ENCODE results near the gene PCLO. TPM values are rescaled to one million over a fixed set of nuclear protein-coding genes. Genes with fewer than 3 reads are reported as not detected.

Gene PCLO
- total RNA-seq, 1 donor from 2014 or later, result 6.7 TPM

- Mint-ChIP-seq H3K27me3 (no peaks in the 10 kb centered on the region), H3K4me1 (ENCODE audit: unreplicated experiment) (no peaks in the 10 kb centered on the region), H3K27ac (no peak overlapping the region), H3K36me3 (peaks cover 12% of the 10 kb centered on the region), H3K9me3 (no peaks in the 10 kb centered on the region), H3K4me3 (no peak overlapping the region)
- TF ChIP-seq CTCF (conservative IDR thresholded peaks at IDR 0.05), result no peak
- no peak for DNase-seq (ENCODE audit: extremely low spot score, unreplicated experiment)
Observed at GRCh38 chr7:83153419-83153818, 9.3 kb downstream of the PCLO start.

- H3K36me3 Mint-ChIP-seq, result peaks cover 12% of the 10 kb centered on the region
- H3K4me3 Mint-ChIP-seq, result no peak overlapping the region
- no peak overlapping the region for H3K27ac Mint-ChIP-seq
- DNase-seq (ENCODE audit: extremely low spot score, unreplicated experiment), result no peak
- no peaks in the 10 kb centered on the region for H3K4me1 Mint-ChIP-seq (ENCODE audit: unreplicated experiment)
- H3K27me3 Mint-ChIP-seq, result no peaks in the 10 kb centered on the region
- no peak for TF ChIP-seq CTCF (conservative IDR thresholded peaks at IDR 0.05)
- no peaks in the 10 kb centered on the region for H3K9me3 Mint-ChIP-seq
Observed at GRCh38 chr7:83150310-83150709, 12.4 kb downstream of the PCLO start.

- Mint-ChIP-seq H3K9me3 (no peaks in the 10 kb centered on the region), H3K36me3 (peaks cover 8% of the 10 kb centered on the region), H3K4me1 (ENCODE audit: unreplicated experiment) (no peaks in the 10 kb centered on the region), H3K4me3 (no peak overlapping the region), H3K27ac (no peak overlapping the region), H3K27me3 (no peaks in the 10 kb centered on the region)
- no peak for TF ChIP-seq CTCF (conservative IDR thresholded peaks at IDR 0.05)
- no peak for DNase-seq (ENCODE audit: extremely low spot score, unreplicated experiment)
Observed at GRCh38 chr7:83149466-83149865, 13.2 kb downstream of the PCLO start.

- Mint-ChIP-seq H3K4me3 (no peak overlapping the region), H3K4me1 (ENCODE audit: unreplicated experiment) (no peaks in the 10 kb centered on the region), H3K27ac (no peak overlapping the region), H3K9me3 (no peaks in the 10 kb centered on the region), H3K27me3 (no peaks in the 10 kb centered on the region), H3K36me3 (peaks cover 5% of the 10 kb centered on the region)
- no peak for DNase-seq (ENCODE audit: extremely low spot score, unreplicated experiment)
- TF ChIP-seq CTCF (conservative IDR thresholded peaks at IDR 0.05), result no peak
Observed at GRCh38 chr7:83148776-83149175, 13.9 kb downstream of the PCLO start.

- H3K27me3 Mint-ChIP-seq, result no peaks in the 10 kb centered on the region
- no peaks in the 10 kb centered on the region for H3K4me1 Mint-ChIP-seq (ENCODE audit: unreplicated experiment)
- TF ChIP-seq CTCF (conservative IDR thresholded peaks at IDR 0.05), result no peak
- DNase-seq (ENCODE audit: extremely low spot score, unreplicated experiment), result no peak
- H3K9me3 Mint-ChIP-seq, result no peaks in the 10 kb centered on the region
- H3K4me3 Mint-ChIP-seq, result no peak overlapping the region
- H3K27ac Mint-ChIP-seq, result no peak overlapping the region
- H3K36me3 Mint-ChIP-seq, result no peaks in the 10 kb centered on the region
Observed at GRCh38 chr7:83143107-83143506, 19.6 kb downstream of the PCLO start.

- no peak for DNase-seq (ENCODE audit: extremely low spot score, unreplicated experiment)
- H3K4me3 Mint-ChIP-seq, result no peak overlapping the region
- H3K9me3 Mint-ChIP-seq, result no peaks in the 10 kb centered on the region
- H3K4me1 Mint-ChIP-seq (ENCODE audit: unreplicated experiment), result no peaks in the 10 kb centered on the region
- no peaks in the 10 kb centered on the region for H3K27me3 Mint-ChIP-seq
- TF ChIP-seq CTCF (conservative IDR thresholded peaks at IDR 0.05), result no peak
- H3K27ac Mint-ChIP-seq, result no peak overlapping the region
- no peaks in the 10 kb centered on the region for H3K36me3 Mint-ChIP-seq
Observed at GRCh38 chr7:83142365-83142764, 20.3 kb downstream of the PCLO start.

Measured in type B pancreatic cell (in vitro differentiated cells).